ENCODE data around the gene CFAP210.
"Not testable (repeated sequence)": the region's sequence is repeated elsewhere in the genome, so short reads cannot be mapped to it uniquely, and the experiment has no call there.

Gene CFAP210

DNA sequence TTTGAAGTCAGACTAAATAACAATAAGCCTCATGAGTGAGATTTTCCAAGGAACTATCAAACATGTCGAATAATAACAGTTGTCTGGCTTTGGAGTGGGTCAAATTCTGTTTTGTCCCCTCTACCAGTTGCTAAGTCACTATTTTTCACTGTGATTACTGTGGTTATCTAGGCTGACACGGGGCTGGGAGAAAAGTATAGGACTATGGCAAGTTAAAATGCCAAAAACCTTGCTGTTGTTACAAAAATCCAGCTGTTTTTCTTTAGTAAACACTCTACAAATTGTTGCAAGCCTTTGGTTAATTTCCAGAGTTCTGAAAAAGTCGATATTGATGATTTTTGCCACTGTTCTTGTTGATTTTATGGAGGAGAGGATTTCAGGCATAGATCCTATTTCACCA is 1.5 kb downstream of the CFAP210 start:
- no peak overlapping the region for H3K4me3 ChIP-seq (ENCODE audit: low read length)

GRCh38 chr2:169690958-169691357 is 3.2 kb downstream of the CFAP210 start:
- Histone ChIP-seq H3K79me2 (ENCODE audit: low read length) (0 out of 2 replicates have a peak, but pooled peaks cover 5% of the 10 kb centered on the region), H3K4me3 (ENCODE audit: low read length) (no peak overlapping the region), H3K27ac (ENCODE audit: low read length) (no peak overlapping the region), H3K4me2 (ENCODE audit: low read length) (no peak overlapping the region), H4K20me1 (ENCODE audit: insufficient read depth, low read length) (no peaks in the 10 kb centered on the region), H3K9me3 (ENCODE audit: insufficient read depth, low read length) (peaks cover 5% of the 10 kb centered on the region), H2AFZ (ENCODE audit: low read depth, low read length) (no peak overlapping the region), H3K4me1 (ENCODE audit: low read length) (peaks cover 12% of the 10 kb centered on the region), H3K27me3 (ENCODE audit: low read depth, low read length) (no peaks in the 10 kb centered on the region), H3K36me3 (replicated peaks; ENCODE audit: low read depth, low read length) (no peaks in the 10 kb centered on the region), H3K9ac (ENCODE audit: low read length) (no peak overlapping the region)
- TF ChIP-seq EZH2phosphoT487 (IDR thresholded peaks at IDR 0.05; ENCODE audit: low read depth) (no peak), CTCF (IDR thresholded peaks at IDR 0.05; ENCODE audit: low read depth, low read length) (no peak)

More for the DNA sequence above, 1.5 kb downstream of the CFAP210 start:
- Histone ChIP-seq H2AFZ (ENCODE audit: low read depth, low read length) (no peak overlapping the region), H3K4me1 (ENCODE audit: low read length) (peaks cover 12% of the 10 kb centered on the region), H3K27me3 (ENCODE audit: low read depth, low read length) (no peaks in the 10 kb centered on the region), H3K36me3 (replicated peaks; ENCODE audit: low read depth, low read length) (peaks cover 7% of the 10 kb centered on the region), H3K9ac (ENCODE audit: low read length) (no peak overlapping the region), H4K20me1 (ENCODE audit: insufficient read depth, low read length) (no peaks in the 10 kb centered on the region), H3K9me3 (ENCODE audit: insufficient read depth, low read length) (peaks cover 5% of the 10 kb centered on the region), H3K4me2 (ENCODE audit: low read length) (no peak overlapping the region), H3K79me2 (ENCODE audit: low read length) (0 out of 2 replicates have a peak, but pooled peaks cover 5% of the 10 kb centered on the region), H3K27ac (ENCODE audit: low read length) (no peak overlapping the region)
- no peak for TF ChIP-seq EZH2phosphoT487 (IDR thresholded peaks at IDR 0.05; ENCODE audit: low read depth)
- no peak for TF ChIP-seq CTCF (IDR thresholded peaks at IDR 0.05; ENCODE audit: low read depth, low read length)

- not testable (repeated sequence) for H2AFZ ChIP-seq (ENCODE audit: low read depth, low read length); H4K20me1 ChIP-seq (ENCODE audit: insufficient read depth, low read length); H3K36me3 ChIP-seq (replicated peaks; ENCODE audit: low read depth, low read length); H3K4me3 ChIP-seq (ENCODE audit: low read length); H3K27ac ChIP-seq (ENCODE audit: low read length); H3K9ac ChIP-seq (ENCODE audit: low read length); H3K9me3 ChIP-seq (ENCODE audit: insufficient read depth, low read length); H3K4me1 ChIP-seq (ENCODE audit: low read length); H3K79me2 ChIP-seq (ENCODE audit: low read length); H3K4me2 ChIP-seq (ENCODE audit: low read length); H3K27me3 ChIP-seq (ENCODE audit: low read depth, low read length)
Observed at GRCh38 chr2:169687943-169688342, 6.3 kb downstream of the CFAP210 start.

DNA sequence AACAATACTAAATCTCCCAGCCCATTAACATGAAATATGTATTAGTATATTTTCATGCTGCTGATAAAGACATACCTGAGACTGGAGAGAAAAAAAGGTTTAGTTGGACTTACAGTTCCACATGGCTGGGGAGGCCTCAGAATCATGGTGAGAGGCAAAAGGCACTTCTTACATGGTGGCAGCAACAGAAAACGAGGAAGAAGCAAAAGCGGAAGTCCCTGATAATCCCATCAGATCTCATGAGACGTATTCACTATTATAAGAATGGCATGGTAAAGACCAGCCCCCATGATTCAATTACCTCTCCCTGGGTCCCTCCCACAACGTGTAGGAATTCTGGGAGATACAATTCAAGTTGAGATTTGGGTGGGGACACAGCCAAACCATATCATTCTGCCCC is 7.4 kb downstream of the CFAP210 start:
- not testable (repeated sequence) for H3K79me2 ChIP-seq (ENCODE audit: low read length); H3K27me3 ChIP-seq (ENCODE audit: low read depth, low read length)

GRCh38 chr2:169684712-169685111 is 9.5 kb downstream of the CFAP210 start:
- not testable (repeated sequence) for H3K27ac ChIP-seq (ENCODE audit: low read length); H3K4me1 ChIP-seq (ENCODE audit: low read length); H3K79me2 ChIP-seq (ENCODE audit: low read length); H3K27me3 ChIP-seq (ENCODE audit: low read depth, low read length); H3K4me3 ChIP-seq (ENCODE audit: low read length); H3K9me3 ChIP-seq (ENCODE audit: insufficient read depth, low read length); H3K9ac ChIP-seq (ENCODE audit: low read length); H3K4me2 ChIP-seq (ENCODE audit: low read length); H3K36me3 ChIP-seq (replicated peaks; ENCODE audit: low read depth, low read length); H2AFZ ChIP-seq (ENCODE audit: low read depth, low read length); H4K20me1 ChIP-seq (ENCODE audit: insufficient read depth, low read length)

More for the DNA sequence above, 7.4 kb downstream of the CFAP210 start:
- not testable (repeated sequence) for H2AFZ ChIP-seq (ENCODE audit: low read depth, low read length); H3K4me1 ChIP-seq (ENCODE audit: low read length); H4K20me1 ChIP-seq (ENCODE audit: insufficient read depth, low read length); H3K9ac ChIP-seq (ENCODE audit: low read length); H3K4me3 ChIP-seq (ENCODE audit: low read length); H3K36me3 ChIP-seq (replicated peaks; ENCODE audit: low read depth, low read length); H3K4me2 ChIP-seq (ENCODE audit: low read length); H3K9me3 ChIP-seq (ENCODE audit: insufficient read depth, low read length); H3K27ac ChIP-seq (ENCODE audit: low read length)
